Smooth muscle cell (in vitro differentiated cells): ENCODE results near the gene WWOX. TPM values are rescaled to one million over a fixed set of nuclear protein-coding genes. Genes with fewer than 3 reads are reported as not detected.

Experiments
- DNase-seq: peaks from one replicate; lab custom pipeline; 2025; ENCODE audit not compliant: unreplicated experiment; lab: John Stamatoyannopoulos, UW
- H2AFZ ChIP-seq: fragments of 200-600 bp; sonication (generic); 2 replicates; pipeline ENCODE4 v1.6.0; 2016; ENCODE audit warnings: antibody characterized with exemption, low read depth, mild to moderate bottlenecking
- H3F3A ChIP-seq: fragments of 200-600 bp; sonication (generic); 2 replicates; pipeline ENCODE4 v1.6.0; 2017; ENCODE audit warnings: antibody characterized with exemption, low read depth
- H3K27ac ChIP-seq: fragments of 200-600 bp; sonication (generic); 2 replicates; pipeline ENCODE4 v1.5.1; 2016; ENCODE audit warnings: low read depth, mild to moderate bottlenecking
- H3K27me3 ChIP-seq: fragments of 200-600 bp; sonication (generic); 2 replicates; pipeline ENCODE4 v1.6.1; 2016; ENCODE audit warnings: low read depth, mild to moderate bottlenecking
- H3K36me3 ChIP-seq: fragments of 200-600 bp; sonication (generic); 2 replicates; pipeline ENCODE4 v1.5.1; 2016; ENCODE audit warnings: low read depth
- H3K4me1 ChIP-seq: fragments of 200-600 bp; sonication (generic); 2 replicates; pipeline ENCODE4 v1.5.1; 2016; ENCODE audit warnings: low read depth
- H3K4me2 ChIP-seq: fragments of 200-600 bp; sonication (generic); 2 replicates; pipeline ENCODE4 v1.6.0; 2016; ENCODE audit warnings: mild to moderate bottlenecking
- H3K4me3 ChIP-seq: fragments of 200-600 bp; sonication (generic); 2 replicates; pipeline ENCODE4 v1.5.1; 2016; ENCODE audit warnings: mild to moderate bottlenecking
- H3K79me2 ChIP-seq: fragments of 200-600 bp; sonication (generic); 2 replicates; pipeline ENCODE4 v1.6.0; 2016; ENCODE audit warnings: low read depth, mild to moderate bottlenecking
- H3K9ac ChIP-seq: fragments of 200-600 bp; sonication (generic); 2 replicates; pipeline ENCODE4 v1.6.0; 2016; ENCODE audit warnings: low read depth
- H3K9me3 ChIP-seq: fragments of 200-600 bp; sonication (generic); replicated peaks from 2 replicates; pipeline ENCODE4 v1.5.1; 2016; ENCODE audit warnings: low read depth
- H4K20me1 ChIP-seq: fragments of 200-600 bp; sonication (generic); 2 replicates; pipeline ENCODE4 v1.6.0; 2016; ENCODE audit warnings: low read depth
- WGBS: methylation state at CpG from one replicate; pipeline ENCODE4 v1.1.7; 2016; ENCODE audit warnings: low lambda C conversion rate; 5-methylcytosine and 5-hydroxymethylcytosine counted together
- polyA plus RNA-seq: library from polyadenylated mRNA; unstranded; fragments of >200 nt; fragmentation: Nextera tagmentation; extraction: Ambion mirVana; gene quantifications from 2 replicates; pipeline ENCODE4 v1.2.1, GENCODE V29; 2016
- total RNA-seq: library from RNA; depleted of rRNA; stranded (reverse); fragments of >200 nt; gene quantifications from 2 replicates; pipeline ENCODE4 v1.2.3, GENCODE V29; 2014
- TF ChIP-seq, protein P1 (sequence below): fragments of 200-600 bp; sonication (generic); IDR thresholded peaks from 2 replicates; pipeline ENCODE4 v1.5.1; 2017; ENCODE audit warnings: borderline replicate concordance, mild to moderate bottlenecking, antibody characterized with exemption; ENCODE audit not compliant: insufficient read depth, poor library complexity, severe bottlenecking

Gene WWOX
- total and polyA plus RNA-seq, 2 experiments from 2014 or later, result 7.5 to 14.0 TPM

DNA sequence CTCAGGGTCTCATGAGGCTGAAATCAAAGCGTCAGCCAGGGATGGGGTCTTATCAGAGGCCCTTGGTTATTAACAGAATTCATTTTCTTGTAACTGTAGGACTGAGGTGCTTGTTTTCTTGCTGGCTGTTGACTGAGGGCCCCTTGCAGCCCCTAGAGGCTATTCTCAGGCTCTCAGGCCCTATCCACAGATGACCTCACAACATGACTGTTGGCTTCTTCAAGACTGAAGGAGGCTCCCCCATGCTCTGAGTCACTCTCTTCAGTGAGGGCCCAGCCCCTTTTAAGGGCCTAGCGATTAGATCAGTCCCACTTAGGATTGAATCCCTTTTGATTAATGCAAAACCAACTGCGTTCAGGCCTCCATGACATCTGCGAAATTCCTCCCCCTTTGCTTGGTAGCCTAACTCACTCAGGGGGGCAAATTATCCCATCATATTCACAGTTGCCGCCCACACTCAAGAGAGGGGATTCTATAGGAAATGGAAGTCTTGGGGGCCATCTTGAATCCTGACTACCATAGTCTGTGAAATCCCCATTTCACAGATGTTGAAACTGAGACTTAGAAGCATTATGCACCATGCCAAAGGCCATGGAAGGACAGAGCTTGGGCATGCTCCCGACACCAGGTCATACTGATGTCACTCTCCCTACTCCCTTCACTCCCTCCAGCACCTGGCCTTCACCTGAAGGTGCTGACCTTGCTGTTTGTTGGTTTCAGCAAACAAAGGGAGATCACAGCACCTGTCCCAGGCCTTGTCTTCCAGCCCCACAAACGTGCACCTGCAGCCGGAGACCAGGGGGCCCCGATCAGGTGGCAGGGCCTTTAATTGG lies 908.8 kb downstream of the WWOX start:
- Histone ChIP-seq H3K79me2 (no peaks in the 10 kb centered on the region), H2AFZ (no peak overlapping the region), H3K4me1 (no peaks in the 10 kb centered on the region), H3F3A (no peaks in the 10 kb centered on the region), H4K20me1 (no peaks in the 10 kb centered on the region), H3K4me2 (no peak overlapping the region), H3K27ac (no peak overlapping the region), H3K36me3 (no peaks in the 10 kb centered on the region), H3K4me3 (no peak overlapping the region), H3K27me3 (peaks cover 8% of the 10 kb centered on the region), H3K9me3 (no peaks in the 10 kb centered on the region), H3K9ac (no peak overlapping the region)
- TF ChIP-seq, protein P1, sequence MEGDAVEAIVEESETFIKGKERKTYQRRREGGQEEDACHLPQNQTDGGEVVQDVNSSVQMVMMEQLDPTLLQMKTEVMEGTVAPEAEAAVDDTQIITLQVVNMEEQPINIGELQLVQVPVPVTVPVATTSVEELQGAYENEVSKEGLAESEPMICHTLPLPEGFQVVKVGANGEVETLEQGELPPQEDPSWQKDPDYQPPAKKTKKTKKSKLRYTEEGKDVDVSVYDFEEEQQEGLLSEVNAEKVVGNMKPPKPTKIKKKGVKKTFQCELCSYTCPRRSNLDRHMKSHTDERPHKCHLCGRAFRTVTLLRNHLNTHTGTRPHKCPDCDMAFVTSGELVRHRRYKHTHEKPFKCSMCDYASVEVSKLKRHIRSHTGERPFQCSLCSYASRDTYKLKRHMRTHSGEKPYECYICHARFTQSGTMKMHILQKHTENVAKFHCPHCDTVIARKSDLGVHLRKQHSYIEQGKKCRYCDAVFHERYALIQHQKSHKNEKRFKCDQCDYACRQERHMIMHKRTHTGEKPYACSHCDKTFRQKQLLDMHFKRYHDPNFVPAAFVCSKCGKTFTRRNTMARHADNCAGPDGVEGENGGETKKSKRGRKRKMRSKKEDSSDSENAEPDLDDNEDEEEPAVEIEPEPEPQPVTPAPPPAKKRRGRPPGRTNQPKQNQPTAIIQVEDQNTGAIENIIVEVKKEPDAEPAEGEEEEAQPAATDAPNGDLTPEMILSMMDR, result no peak
- DNase-seq, result no peak
- WGBS, result 88% methylated on average over 9 of the region's 9 CpGs

DNA sequence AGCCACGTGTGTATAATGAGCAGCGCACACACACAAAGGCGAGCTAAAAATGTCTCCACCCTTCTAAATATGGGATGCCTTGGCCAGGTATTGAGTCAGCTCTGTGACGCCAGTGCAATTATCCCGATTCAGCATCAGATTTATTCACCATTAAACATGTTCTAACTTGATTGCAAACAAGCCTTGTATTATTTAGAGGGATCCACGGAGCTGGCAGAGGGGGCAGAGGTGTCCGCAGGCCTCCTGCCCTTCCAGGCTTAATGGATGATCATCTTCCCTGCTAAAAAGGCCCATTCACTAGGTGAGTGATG lies 909.4 kb downstream of the WWOX start:
- Histone ChIP-seq H3K27me3 (peaks cover 8% of the 10 kb centered on the region), H4K20me1 (no peaks in the 10 kb centered on the region), H3K79me2 (no peaks in the 10 kb centered on the region), H3F3A (no peaks in the 10 kb centered on the region), H3K36me3 (no peaks in the 10 kb centered on the region), H3K4me3 (no peak overlapping the region), H3K4me2 (no peak overlapping the region), H3K9ac (no peak overlapping the region), H3K27ac (no peak overlapping the region), H2AFZ (no peak overlapping the region), H3K4me1 (no peaks in the 10 kb centered on the region), H3K9me3 (no peaks in the 10 kb centered on the region)
- no peak for DNase-seq
- WGBS, result 86% methylated on average over 7 of the region's 7 CpGs
- TF ChIP-seq, protein P1, result no peak

DNA sequence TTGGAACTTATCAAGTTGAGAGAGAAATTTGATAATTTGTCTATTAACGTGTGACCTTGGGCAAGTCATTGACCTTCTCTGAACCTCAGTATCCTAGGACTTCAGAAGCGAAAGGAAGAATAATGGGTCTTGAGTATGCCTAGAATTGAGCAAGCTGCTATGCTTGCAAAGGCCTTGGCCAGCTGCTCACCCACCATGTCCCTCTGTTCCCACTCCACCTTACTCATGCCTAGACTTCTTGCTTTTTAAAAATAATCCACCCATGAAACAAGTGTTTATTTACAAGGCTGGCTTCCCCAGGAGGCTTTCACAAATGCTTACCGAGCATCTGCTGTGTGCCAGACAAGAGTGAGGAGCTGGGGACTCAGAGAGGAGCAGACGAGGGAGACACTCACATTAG lies 910.4 kb downstream of the WWOX start:
- H3K9me3 ChIP-seq, result no peaks in the 10 kb centered on the region
- H2AFZ ChIP-seq, result no peak overlapping the region
- no peaks in the 10 kb centered on the region for H3K36me3 ChIP-seq
- H3K79me2 ChIP-seq, result no peaks in the 10 kb centered on the region
- no peaks in the 10 kb centered on the region for H3K4me1 ChIP-seq
- H3K27ac ChIP-seq, result no peak overlapping the region
- no peak overlapping the region for H3K9ac ChIP-seq
- WGBS, result 86% methylated on average over 4 of the region's 4 CpGs
- no peak for DNase-seq
- no peaks in the 10 kb centered on the region for H4K20me1 ChIP-seq
- H3K27me3 ChIP-seq, result no peaks in the 10 kb centered on the region
- H3K4me3 ChIP-seq, result no peak overlapping the region
- H3K4me2 ChIP-seq, result no peak overlapping the region
- TF ChIP-seq, protein P1, result no peak
- H3F3A ChIP-seq, result no peaks in the 10 kb centered on the region

DNA sequence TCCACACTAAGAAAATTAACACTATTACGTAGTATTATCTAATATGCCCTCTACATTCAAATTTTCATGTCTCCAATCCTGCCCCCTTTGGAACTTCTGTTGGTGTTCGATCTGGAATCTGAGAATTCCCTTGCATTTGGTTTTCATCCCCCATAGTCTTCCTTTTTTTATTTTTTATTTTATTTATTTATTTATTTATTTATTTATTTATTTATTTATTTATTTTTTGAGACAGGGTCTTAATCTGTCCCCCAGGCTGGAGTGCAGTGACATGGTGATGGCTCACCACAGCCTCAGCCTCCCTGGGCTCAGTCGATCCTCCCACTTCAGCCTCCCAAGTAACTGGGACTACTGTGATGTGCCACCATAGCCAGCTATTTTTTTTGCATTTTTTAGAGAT lies 911.8 kb downstream of the WWOX start:
- Histone ChIP-seq H3K36me3 (no peaks in the 10 kb centered on the region), H3K9me3 (no peaks in the 10 kb centered on the region), H3K4me2 (no peak overlapping the region), H4K20me1 (no peaks in the 10 kb centered on the region), H3K4me3 (no peak overlapping the region), H3K79me2 (no peaks in the 10 kb centered on the region), H3K4me1 (no peaks in the 10 kb centered on the region), H3F3A (no peaks in the 10 kb centered on the region), H3K9ac (no peak overlapping the region), H3K27me3 (no peaks in the 10 kb centered on the region), H3K27ac (no peak overlapping the region), H2AFZ (no peak overlapping the region)
- WGBS, result 97% methylated on average over 3 of the region's 3 CpGs
- TF ChIP-seq, protein P1, result no peak
- DNase-seq, result no peak
